ENCODE results near the gene AGRN.
A peak's percentile ranks its signal among the peaks of the same experiment; 100 is the strongest.

- TF ChIP-seq TAF1 (conservative IDR thresholded peaks at IDR 0.05) (no peak), ZBTB33 (IDR thresholded peaks at IDR 0.05) (no peak), CTCF (IDR thresholded peaks at IDR 0.05; ENCODE audit: low read depth, low read length, missing input control) (peak; percentile 23), MAX (IDR thresholded peaks at IDR 0.05) (no peak), RAD21 (IDR thresholded peaks at IDR 0.05) (peak in 1 of 2 donors; percentile 70)
Measured at GRCh38 chr1:975896-976683, 43.8 kb upstream of the AGRN start.
